ES-I3 (cell line): ENCODE results near the gene MAGED2.
"Not testable (repeated sequence)": the region's sequence is repeated elsewhere in the genome, so short reads cannot be mapped to it uniquely, and the experiment has no call there.

ENCODE experiments used
- H3K36me3 ChIP-seq: 2 replicates; pipeline ENCODE4 v1.6.1; 2013; ENCODE audit warnings: mild to moderate bottlenecking, low read length, control low read depth, moderate library complexity; ENCODE audit not compliant: insufficient read depth
- H3K4me1 ChIP-seq: 2 replicates; pipeline ENCODE4 v1.6.1; 2013; ENCODE audit warnings: mild to moderate bottlenecking, control low read depth, low read length; ENCODE audit not compliant: insufficient read depth
- H3K9ac ChIP-seq: 2 replicates; pipeline ENCODE4 v1.6.1; 2013; ENCODE audit warnings: low read depth, mild to moderate bottlenecking, low read length, moderate library complexity
- H3K9me3 ChIP-seq: 2 replicates; pipeline ENCODE4 v1.6.1; 2013; ENCODE audit warnings: mild to moderate bottlenecking, low read length, moderate library complexity; ENCODE audit not compliant: control insufficient read depth, insufficient read depth

The MAGED2 gene

GRCh38 chrX:54807524-54808108 is at the start of gene MAGED2:
Gene MAGED2 (plus strand): TSS chrX:54807745. CDS start chrX:54809332, 1,587 bp downstream.
- no peaks in the 10 kb centered on the region for H3K9me3 ChIP-seq
- peaks cover 25% of the 10 kb centered on the region for H3K4me1 ChIP-seq
- H3K9ac ChIP-seq = peak within 1 kb of the TSS; percentile 93
- peaks cover 19% of the 10 kb centered on the region for H3K36me3 ChIP-seq

- Histone ChIP-seq H3K36me3 (no peaks in the 10 kb centered on the region), H3K4me1 (peaks cover 8% of the 10 kb centered on the region; the same call in 1 of the 2 replicates), H3K9me3 (no peaks in the 10 kb centered on the region), H3K9ac (no peak overlapping the region)
These were observed 49.2 kb upstream of the MAGED2 start for GRCh38 chrX:54758114-54759055.

- H3K36me3 ChIP-seq, H3K9ac ChIP-seq, H3K9me3 ChIP-seq: not testable (repeated sequence)
- H3K4me1 ChIP-seq = peaks cover 14% of the 10 kb centered on the region
These were observed 33.0 kb upstream of the MAGED2 start for GRCh38 chrX:54774391-54775094.

- Histone ChIP-seq H3K36me3 (no peaks in the 10 kb centered on the region), H3K9ac (no peak overlapping the region), H3K4me1 (peaks cover 14% of the 10 kb centered on the region), H3K9me3 (no peaks in the 10 kb centered on the region)
These were observed 31.5 kb upstream of the MAGED2 start for GRCh38 chrX:54776061-54776460.

- H3K36me3 ChIP-seq = no peaks in the 10 kb centered on the region
- no peaks in the 10 kb centered on the region for H3K9me3 ChIP-seq
- H3K4me1 ChIP-seq = peaks cover 14% of the 10 kb centered on the region
- H3K9ac ChIP-seq = no peak overlapping the region
These were observed 30.4 kb upstream of the MAGED2 start for GRCh38 chrX:54776987-54777672.

GRCh38 chrX:54785901-54786300 is 21.6 kb upstream of the MAGED2 start:
- H3K4me1 ChIP-seq = no peaks in the 10 kb centered on the region
- H3K9ac ChIP-seq = no peak overlapping the region
- no peaks in the 10 kb centered on the region; the same call in 1 of the 2 replicates for H3K9me3 ChIP-seq
- no peaks in the 10 kb centered on the region for H3K36me3 ChIP-seq

- Histone ChIP-seq H3K9ac (no peak overlapping the region), H3K9me3 (no peaks in the 10 kb centered on the region; the same call in 1 of the 2 replicates), H3K36me3 (no peaks in the 10 kb centered on the region), H3K4me1 (no peaks in the 10 kb centered on the region)
These were observed 20.6 kb upstream of the MAGED2 start for GRCh38 chrX:54786967-54787366.

GRCh38 chrX:54788446-54788845 is 19.1 kb upstream of the MAGED2 start:
- Histone ChIP-seq H3K9ac (no peak overlapping the region), H3K4me1 (no peaks in the 10 kb centered on the region), H3K9me3 (no peaks in the 10 kb centered on the region; the same call in 1 of the 2 replicates), H3K36me3 (no peaks in the 10 kb centered on the region)

- H3K36me3 ChIP-seq, H3K9ac ChIP-seq, H3K9me3 ChIP-seq, H3K4me1 ChIP-seq: not testable (repeated sequence)
These were observed 18.1 kb upstream of the MAGED2 start for GRCh38 chrX:54789405-54789804.

- no peaks in the 10 kb centered on the region for H3K4me1 ChIP-seq
- no peak overlapping the region for H3K9ac ChIP-seq
- no peaks in the 10 kb centered on the region for H3K9me3 ChIP-seq
- H3K36me3 ChIP-seq = no peaks in the 10 kb centered on the region
These were observed 13.5 kb upstream of the MAGED2 start for GRCh38 chrX:54794028-54794427.

- no peaks in the 10 kb centered on the region for H3K9me3 ChIP-seq
- H3K36me3 ChIP-seq = no peaks in the 10 kb centered on the region
- no peaks in the 10 kb centered on the region for H3K4me1 ChIP-seq
- H3K9ac ChIP-seq = no peak overlapping the region
These were observed 12.8 kb upstream of the MAGED2 start for GRCh38 chrX:54794795-54795194.

- no peak within 1 kb of the TSS for H3K9ac ChIP-seq
- H3K36me3 ChIP-seq = no peaks in the 10 kb centered on the region
- no peaks in the 10 kb centered on the region for H3K9me3 ChIP-seq
- no peaks in the 10 kb centered on the region for H3K4me1 ChIP-seq
These were observed 9.4 kb upstream of the MAGED2 start, which contains the start of gene ITIH6 for GRCh38 chrX:54798137-54798536. Gene ITIH6 (minus strand): TSS chrX:54798255. CDS start chrX:54798210, 45 bp downstream.

- Histone ChIP-seq H3K9me3 (no peaks in the 10 kb centered on the region), H3K9ac (no peak overlapping the region), H3K4me1 (peaks cover 4% of the 10 kb centered on the region), H3K36me3 (no peaks in the 10 kb centered on the region)
These were observed 8.5 kb upstream of the MAGED2 start for GRCh38 chrX:54799046-54799445.

- peak overlapping the region; percentile 93 for H3K9ac ChIP-seq
- peaks cover 25% of the 10 kb centered on the region for H3K4me1 ChIP-seq
- H3K36me3 ChIP-seq = peaks cover 19% of the 10 kb centered on the region
- H3K9me3 ChIP-seq = no peaks in the 10 kb centered on the region
These were observed 612 bp downstream of the MAGED2 start for GRCh38 chrX:54808109-54808604.
